ENCODE measurements around the gene BLOC1S3.
A peak's percentile ranks its signal among the peaks of the same experiment; 100 is the strongest.

BLOC1S3 gene

GRCh38 chr19:45146741-45147205 lies 31.8 kb upstream of the BLOC1S3 start:
- no peak for DNase-seq

DNA sequence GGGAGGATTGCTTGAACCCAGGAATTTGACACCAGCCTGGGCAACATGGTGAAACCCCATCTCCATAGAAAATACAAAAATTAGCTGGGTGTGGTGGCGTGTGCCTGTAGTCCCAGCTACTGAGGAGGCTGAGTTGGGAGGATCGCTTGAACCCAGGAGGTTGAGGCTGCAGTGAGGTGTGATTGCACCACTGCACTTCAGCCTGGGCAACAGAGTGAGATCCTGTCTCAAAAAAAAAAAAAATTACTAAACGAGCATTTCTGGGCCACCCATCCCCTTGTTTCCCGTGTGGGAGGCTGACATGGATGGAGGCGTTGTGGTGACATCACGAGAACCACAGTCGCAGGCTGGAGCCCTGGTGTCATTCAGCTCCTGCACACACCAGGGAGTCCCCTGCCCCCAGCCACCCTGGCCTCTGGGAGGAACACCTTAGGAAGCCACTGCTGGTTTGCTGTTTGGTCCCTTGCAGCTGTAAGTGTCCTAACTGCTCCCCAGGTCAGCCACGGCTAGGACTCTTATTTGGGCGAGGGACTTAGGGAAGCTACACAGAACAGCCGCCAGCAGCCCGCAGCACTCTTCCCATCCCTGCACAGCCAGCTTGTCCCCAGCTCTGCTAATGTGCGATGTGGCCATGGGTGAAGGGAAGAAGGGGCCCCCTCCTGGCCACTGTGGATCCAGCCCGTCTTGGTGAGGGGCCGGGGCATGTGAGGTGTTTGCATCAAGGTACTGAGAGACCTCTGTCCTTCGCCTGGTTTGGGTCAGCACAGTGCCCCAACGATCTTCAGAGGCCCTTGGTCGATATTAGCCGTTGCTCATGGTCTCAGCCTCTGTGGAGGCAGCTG lies 30.5 kb upstream of the BLOC1S3 start:
- no peak for DNase-seq

GRCh38 chr19:45149129-45149528 lies 29.5 kb upstream of the BLOC1S3 start:
- no peak for DNase-seq

- no peak for DNase-seq
These were observed 28.4 kb upstream of the BLOC1S3 start for GRCh38 chr19:45150180-45150579.

DNA sequence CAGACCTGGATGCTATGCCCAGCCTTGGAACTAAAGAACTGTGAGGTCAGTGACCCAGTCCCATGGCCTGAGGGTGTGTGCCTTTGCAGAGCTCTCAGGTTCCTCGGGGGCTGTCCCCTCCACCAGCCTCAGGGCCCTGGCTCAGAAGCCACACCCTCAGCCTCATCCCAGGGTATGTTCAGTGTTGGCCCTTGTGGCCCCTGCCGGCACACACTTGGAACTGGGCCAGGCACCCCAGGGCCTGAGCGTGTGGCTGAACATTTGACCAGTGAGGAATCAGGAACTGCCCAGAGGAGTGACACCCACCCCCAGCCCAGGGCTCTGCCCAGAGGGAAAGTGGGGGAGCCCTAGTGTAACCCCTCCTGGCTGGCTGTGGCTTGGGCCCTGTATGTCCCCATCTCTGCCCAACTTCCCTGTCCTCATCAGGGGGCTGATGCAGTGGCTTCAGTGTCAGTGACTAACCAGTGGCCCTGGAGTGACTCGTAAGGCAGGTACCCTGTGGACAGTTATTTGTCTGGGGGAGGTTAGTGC lies 27.8 kb upstream of the BLOC1S3 start:
- no peak for DNase-seq

- no peak for DNase-seq
These were observed 27.3 kb upstream of the BLOC1S3 start for GRCh38 chr19:45151320-45151719.

GRCh38 chr19:45151821-45152503 lies 26.6 kb upstream of the BLOC1S3 start:
- DNase-seq = no peak

DNA sequence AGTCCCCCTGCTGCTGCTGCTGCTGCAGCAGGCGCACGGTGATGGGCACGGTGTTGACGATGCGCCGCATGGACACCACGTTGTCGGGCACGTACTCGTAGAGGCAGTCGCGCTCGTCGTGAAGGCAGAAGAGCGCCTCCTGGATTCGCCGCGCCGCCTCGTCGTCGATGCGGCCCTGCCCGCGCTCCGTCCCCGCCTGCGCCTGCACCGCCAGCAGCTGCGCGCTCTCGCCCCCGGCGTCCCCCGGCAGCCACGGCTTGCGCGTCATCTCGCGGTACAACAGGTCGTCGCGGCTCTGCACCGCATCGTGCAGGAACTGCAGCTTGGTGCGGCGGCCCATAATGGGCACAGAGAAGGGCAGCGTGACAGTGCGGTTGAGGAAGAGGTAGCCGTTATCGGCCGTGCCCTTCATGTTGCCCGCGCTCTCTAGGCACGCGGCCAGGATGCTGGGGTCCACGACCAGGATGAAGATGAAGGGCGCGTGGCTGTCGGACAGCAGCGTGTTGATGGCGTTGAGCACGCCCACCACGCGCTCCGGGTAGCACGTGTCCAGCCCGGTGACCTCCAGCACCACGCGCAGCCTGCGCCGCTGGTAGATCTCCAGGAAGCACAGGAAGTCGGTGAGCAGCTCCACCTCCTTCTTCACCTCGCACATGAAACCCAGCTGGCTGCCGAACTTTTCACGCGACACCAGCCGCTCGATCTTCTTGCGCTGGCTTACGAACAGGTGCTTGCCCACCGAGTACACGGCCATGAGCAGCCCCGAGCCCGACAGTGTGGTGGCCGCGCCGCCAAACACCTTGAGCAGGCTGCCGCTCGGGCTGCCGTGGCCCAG lies 25.9 kb upstream of the BLOC1S3 start:
- peak; percentile 39 for DNase-seq

- DNase-seq = no peak
These were observed 25.1 kb upstream of the BLOC1S3 start for GRCh38 chr19:45153339-45154063.

GRCh38 chr19:45154064-45154827 lies 24.3 kb upstream of the BLOC1S3 start:
- no peak for DNase-seq

GRCh38 chr19:45156011-45156630 lies 22.5 kb upstream of the BLOC1S3 start:
- no peak for DNase-seq

GRCh38 chr19:45156751-45157150 lies 21.8 kb upstream of the BLOC1S3 start:
- DNase-seq = no peak

GRCh38 chr19:45158503-45159209 lies 19.9 kb upstream of the BLOC1S3 start:
- DNase-seq = no peak

DNA sequence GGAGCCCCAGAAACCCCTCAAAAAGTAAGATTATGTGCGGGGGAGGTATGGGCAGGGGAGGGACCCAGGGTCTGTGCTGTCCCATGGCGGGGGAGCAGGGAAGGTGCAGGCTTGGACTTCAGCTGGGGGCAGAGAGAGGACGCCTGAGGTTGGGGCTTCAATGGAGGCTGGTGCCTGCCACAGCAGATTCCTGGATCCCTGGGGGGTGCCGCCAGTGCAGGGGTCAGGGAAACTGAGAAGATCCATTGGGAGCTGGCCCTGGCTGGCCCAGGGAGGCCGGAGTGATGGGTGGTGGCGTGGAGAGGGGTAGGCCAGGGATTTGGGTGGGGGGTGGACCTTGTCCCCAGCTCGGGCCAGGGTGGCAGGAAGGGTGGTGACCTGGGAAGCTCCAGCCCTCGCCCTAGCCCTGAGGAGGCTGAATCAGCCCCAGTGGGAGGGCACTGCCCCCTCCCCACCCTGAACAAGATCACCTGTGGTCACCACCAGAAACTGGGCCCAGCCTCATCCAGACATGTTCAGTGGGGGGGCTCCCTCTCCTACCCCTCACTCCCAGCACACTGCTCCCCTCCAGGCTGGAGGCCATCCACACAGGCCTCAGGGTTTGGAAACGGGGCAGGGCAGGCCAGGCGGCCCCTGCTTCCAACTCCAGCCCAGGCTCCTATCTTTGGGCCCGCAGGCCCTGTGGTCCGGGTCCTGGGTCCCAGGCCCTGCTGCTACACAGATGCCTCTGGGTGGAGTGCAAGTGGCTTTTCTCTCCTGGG lies 19.2 kb upstream of the BLOC1S3 start:
- no peak for DNase-seq

- DNase-seq = no peak
These were observed 18.6 kb upstream of the BLOC1S3 start for GRCh38 chr19:45159971-45160324.

DNA sequence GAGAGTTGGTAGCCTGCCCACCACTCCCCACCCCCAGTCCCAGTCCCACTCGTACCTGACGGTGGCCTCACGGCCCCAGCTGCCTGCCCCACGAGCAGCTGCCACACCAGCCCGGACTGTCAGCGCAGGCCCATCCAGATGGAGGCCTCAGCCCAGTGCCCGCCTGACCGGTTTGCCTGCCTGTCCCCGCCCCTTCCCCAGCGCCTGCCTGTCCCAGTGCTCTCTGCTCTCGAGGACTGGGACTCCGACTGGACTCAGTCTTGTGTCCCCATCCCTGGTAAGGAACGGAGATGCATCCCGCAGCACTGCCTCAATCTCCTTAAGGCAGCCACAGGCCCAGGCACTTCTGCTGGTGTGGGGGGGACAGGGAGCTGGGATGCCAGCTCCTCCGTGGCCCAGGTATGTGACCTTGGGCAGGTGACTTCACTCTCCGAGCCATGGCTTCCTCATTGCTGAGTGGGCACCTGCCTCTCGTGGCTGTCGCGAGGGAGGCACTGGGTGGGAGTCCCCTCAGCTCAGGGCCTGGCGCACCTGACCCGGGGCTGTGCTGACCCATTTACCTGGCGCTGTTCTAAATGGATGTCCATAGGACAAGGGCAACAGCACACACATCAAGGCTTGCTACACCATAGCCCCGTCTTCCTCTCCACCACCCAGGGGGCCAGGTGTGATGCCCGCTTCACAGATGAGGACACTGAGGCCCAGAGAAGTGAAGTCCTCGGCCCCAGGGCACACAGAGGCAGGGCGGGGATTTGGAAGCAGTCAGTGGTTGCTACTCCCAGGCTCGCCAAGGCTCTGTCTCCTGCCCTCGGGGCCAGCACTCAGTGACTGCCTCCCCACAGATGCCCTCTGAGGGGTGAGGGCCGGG lies 17.5 kb upstream of the BLOC1S3 start, which contains the start of gene NKPD1:
Gene NKPD1 (minus strand): TSS at position 113 of the 868 bp plus-strand sequence. CDS start 832 bp downstream, outside the sequence.
- no peak for DNase-seq

- no peak for DNase-seq
These were observed 16.6 kb upstream of the BLOC1S3 start for GRCh38 chr19:45161738-45162607.

Measured in NCI-H1694 treated with DMSO at 0.1 percent for 48 hours (cell line).